ENCODE measurements around the gene HIC2. TPM values are rescaled to one million over a fixed set of nuclear protein-coding genes. Genes with fewer than 3 reads are reported as not detected.
"Not testable (repeated sequence)": the region's sequence is repeated elsewhere in the genome, so short reads cannot be mapped to it uniquely, and the experiment has no call there.

HIC2 gene
- total and polyA plus RNA-seq, 10 of the 15 experiments (the other 5 are each of a cell fraction or from before 2014, with no cell fraction given), result 0.11 to 5.0 (median 1.4) TPM

DNA sequence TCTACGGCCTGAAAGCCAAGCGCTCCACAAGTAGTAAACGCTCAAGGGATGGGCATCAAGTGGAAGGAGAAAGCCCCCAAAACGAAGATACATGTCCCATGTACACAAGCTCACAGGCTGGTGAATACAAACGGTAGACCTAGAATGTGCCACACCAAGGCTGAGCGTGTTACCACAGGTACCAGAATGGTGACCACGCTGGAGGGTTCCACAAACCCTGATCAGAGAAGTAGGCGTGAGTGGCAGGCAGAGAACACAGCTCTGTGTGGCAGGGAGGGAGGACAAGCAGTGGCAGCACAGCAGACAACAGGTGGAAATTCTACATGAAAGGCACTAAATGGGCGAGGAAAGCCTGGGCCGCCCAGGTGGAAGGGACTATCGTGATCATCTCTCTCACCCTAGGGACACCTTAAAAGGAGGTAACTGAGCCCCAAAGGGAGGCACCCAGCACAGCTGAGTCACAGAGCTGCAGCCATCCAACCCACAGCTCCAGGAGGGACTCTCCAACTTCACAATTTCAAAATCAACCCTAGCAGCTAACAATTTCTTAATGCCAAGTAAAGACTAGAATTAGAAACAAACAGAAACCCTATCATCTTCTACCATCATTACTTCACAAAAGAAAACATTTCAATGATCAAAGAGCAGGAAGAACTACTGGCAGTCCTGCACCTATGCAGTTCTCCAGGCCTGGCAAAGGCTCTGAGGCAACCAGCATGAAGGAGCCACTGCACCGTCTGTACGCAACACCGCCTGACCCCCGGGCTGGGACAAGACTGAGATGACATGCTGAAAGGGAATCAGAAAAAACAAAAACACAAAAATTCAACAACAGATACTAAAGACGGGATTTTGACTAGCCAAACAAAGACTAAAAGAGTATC, 82.7 kb downstream of the HIC2 start:
- H3K9me3 ChIP-seq (replicated peaks; ENCODE audit: control insufficient read depth, insufficient read depth, low read length); CTCF ChIA-PET; DNase-seq (ENCODE audit: low read depth, low spot score); H3K9ac ChIP-seq (ENCODE audit: control insufficient read depth, insufficient read depth, low read length); POLR2A ChIA-PET; H3K27me3 ChIP-seq (replicated peaks in 1 of 2; ENCODE audit: control insufficient read depth in 2 of 2, insufficient read depth in 2 of 2, low read length in 1 of 2); H3K4me1 ChIP-seq (ENCODE audit: control insufficient read depth, insufficient read depth, low read length); intact Hi-C loops (cut with micrococcal nuclease; ENCODE audit: unreplicated experiment); H2AFZ ChIP-seq (ENCODE audit: control insufficient read depth, low read depth, low read length); in situ Hi-C loops (cut with MboI); H3K79me2 ChIP-seq (ENCODE audit: control insufficient read depth, insufficient read depth, low read length); H3K4me2 ChIP-seq (ENCODE audit: control insufficient read depth, insufficient read depth); SMC1A ChIA-PET (ENCODE audit: uncharacterized antibody, unreplicated experiment); FAIRE-seq; H3K4me3 ChIP-seq; H3K36me3 ChIP-seq (ENCODE audit: control insufficient read depth in 2 of 2, insufficient read depth in 2 of 2, low read length in 1 of 2); RAD21 ChIA-PET (ENCODE audit: unreplicated experiment); H3K27ac ChIP-seq (ENCODE audit: control insufficient read depth, insufficient read depth); H4K20me1 ChIP-seq (ENCODE audit: control insufficient read depth, insufficient read depth): not testable (repeated sequence)
- no CpG with 5 or more reads among the region's 16 CpGs for WGBS (ENCODE audit: insufficient coverage, insufficient replicate concordance, low lambda C conversion rate, missing lambda C conversion rate)
- TSS peak; percentile 70 for BruUV-seq (replicated peaks)
- ATAC-seq, result peak; percentile 45

Small RNA genes within 50 kb of the gene (small RNA-seq; reads per million reads assigned to genes)
- not detected for gene RF00492
- gene RN7SKP63, result not detected

Other genes with a start within 250 kb of the HIC2 start
Only the 7 nearest of the 8 such genes appear.
- under 0.01 and 0.11 TPM in 2 replicates for gene RIMBP3B, start 33.6 kb upstream of the HIC2 start, total RNA-seq (2014; rRNA removed)
- gene RIMBP3B, start 33.6 kb upstream of the HIC2 start, total RNA-seq (2014; rRNA removed; fragmentation: Illumina TruSeq; extraction: Trizol), result 0.04 and 0.05 TPM in 2 replicates
- not detected in 2 replicates for gene RIMBP3B, start 33.6 kb upstream of the HIC2 start, total RNA-seq (2021)
- not detected in 2 replicates for gene RIMBP3B, start 33.6 kb upstream of the HIC2 start, polyA plus RNA-seq (2011; rRNA removed)
- gene RIMBP3B, start 33.6 kb upstream of the HIC2 start, polyA plus RNA-seq (2014; fragmentation: Illumina TruSeq; extraction: Trizol), result 0.04 TPM in 1 of 2 replicates, not detected in the other
- under 1 TPM in 1 of 2 experiments, not detected in 1; 0.02 TPM for gene RIMBP3B, start 33.6 kb upstream of the HIC2 start, polyA plus RNA-seq (2014; fragmentation: Nextera tagmentation; extraction: Ambion mirVana)
- 0.01 TPM in 2 replicates for gene RIMBP3B, start 33.6 kb upstream of the HIC2 start, polyA plus RNA-seq (2014; rRNA removed)
- under 1 TPM; 0.12 to 0.21 TPM for gene RIMBP3B, start 33.6 kb upstream of the HIC2 start, polyA plus RNA-seq (2016; fragmentation: Nextera tagmentation; extraction: Ambion mirVana)
- 1.1 and 1.9 TPM in 2 replicates for gene TMEM191C, start 50.0 kb downstream of the HIC2 start, total RNA-seq (2014; rRNA removed)
- 0.36 and 0.37 TPM in 2 replicates for gene TMEM191C, start 50.0 kb downstream of the HIC2 start, total RNA-seq (2014; rRNA removed; fragmentation: Illumina TruSeq; extraction: Trizol)
- gene TMEM191C, start 50.0 kb downstream of the HIC2 start, total RNA-seq (2021), result 1.3 and 1.4 TPM in 2 replicates
- 1.2 and 1.9 TPM in 2 replicates for gene TMEM191C, start 50.0 kb downstream of the HIC2 start, polyA plus RNA-seq (2011; rRNA removed)
- gene TMEM191C, start 50.0 kb downstream of the HIC2 start, polyA plus RNA-seq (2014; fragmentation: Illumina TruSeq; extraction: Trizol), result 0.25 and 0.26 TPM in 2 replicates
- gene TMEM191C, start 50.0 kb downstream of the HIC2 start, polyA plus RNA-seq (2014; fragmentation: Nextera tagmentation; extraction: Ambion mirVana), result under 1 TPM; 0.03 to 0.07 TPM
- gene TMEM191C, start 50.0 kb downstream of the HIC2 start, polyA plus RNA-seq (2014; rRNA removed), result 0.82 and 1.8 TPM in 2 replicates
- under 1 TPM; 0.13 to 0.51 TPM for gene TMEM191C, start 50.0 kb downstream of the HIC2 start, polyA plus RNA-seq (2016; fragmentation: Nextera tagmentation; extraction: Ambion mirVana)
- gene RIMBP3C, start 134.1 kb downstream of the HIC2 start, total RNA-seq (2014; rRNA removed), result 0.11 TPM in 2 replicates
- not detected in 2 replicates for gene RIMBP3C, start 134.1 kb downstream of the HIC2 start, total RNA-seq (2014; rRNA removed; fragmentation: Illumina TruSeq; extraction: Trizol)
- 0.23 and 0.24 TPM in 2 replicates for gene RIMBP3C, start 134.1 kb downstream of the HIC2 start, total RNA-seq (2021)
- gene RIMBP3C, start 134.1 kb downstream of the HIC2 start, polyA plus RNA-seq (2011; rRNA removed), result 0.03 TPM in 1 of 2 replicates, not detected in the other
- gene RIMBP3C, start 134.1 kb downstream of the HIC2 start, polyA plus RNA-seq (2014; fragmentation: Illumina TruSeq; extraction: Trizol), result 0.03 and 0.05 TPM in 2 replicates
- not detected for gene RIMBP3C, start 134.1 kb downstream of the HIC2 start, polyA plus RNA-seq (2014; fragmentation: Nextera tagmentation; extraction: Ambion mirVana)
- 0.01 TPM in 1 of 2 replicates, not detected in the other for gene RIMBP3C, start 134.1 kb downstream of the HIC2 start, polyA plus RNA-seq (2014; rRNA removed)
- under 1 TPM; 0.04 to 0.14 TPM for gene RIMBP3C, start 134.1 kb downstream of the HIC2 start, polyA plus RNA-seq (2016; fragmentation: Nextera tagmentation; extraction: Ambion mirVana)
- 55.7 and 59.2 TPM in 2 replicates for gene UBE2L3, start 150.3 kb downstream of the HIC2 start, total RNA-seq (2014; rRNA removed)
- 80.2 and 85.4 TPM in 2 replicates for gene UBE2L3, start 150.3 kb downstream of the HIC2 start, total RNA-seq (2014; rRNA removed; fragmentation: Illumina TruSeq; extraction: Trizol)
- gene UBE2L3, start 150.3 kb downstream of the HIC2 start, total RNA-seq (2021), result 52.2 and 56.3 TPM in 2 replicates
- 58.8 and 62.1 TPM in 2 replicates for gene UBE2L3, start 150.3 kb downstream of the HIC2 start, polyA plus RNA-seq (2011; rRNA removed)
- 141 and 156 TPM in 2 replicates for gene UBE2L3, start 150.3 kb downstream of the HIC2 start, polyA plus RNA-seq (2014; fragmentation: Illumina TruSeq; extraction: Trizol)
- 100 to 1,000 TPM; 149 to 168 TPM for gene UBE2L3, start 150.3 kb downstream of the HIC2 start, polyA plus RNA-seq (2014; fragmentation: Nextera tagmentation; extraction: Ambion mirVana)
- gene UBE2L3, start 150.3 kb downstream of the HIC2 start, polyA plus RNA-seq (2014; rRNA removed), result 68.6 and 73.3 TPM in 2 replicates
- gene UBE2L3, start 150.3 kb downstream of the HIC2 start, polyA plus RNA-seq (2016; fragmentation: Nextera tagmentation; extraction: Ambion mirVana), result 100 to 1,000 TPM; 141 to 148 TPM
- gene YDJC, start 212.7 kb downstream of the HIC2 start, total RNA-seq (2014; rRNA removed), result 64.1 and 75.4 TPM in 2 replicates
- 10.1 and 12.0 TPM in 2 replicates for gene YDJC, start 212.7 kb downstream of the HIC2 start, total RNA-seq (2014; rRNA removed; fragmentation: Illumina TruSeq; extraction: Trizol)
- gene YDJC, start 212.7 kb downstream of the HIC2 start, total RNA-seq (2021), result 55.7 and 58.4 TPM in 2 replicates
- gene YDJC, start 212.7 kb downstream of the HIC2 start, polyA plus RNA-seq (2011; rRNA removed), result 6.3 and 18.3 TPM in 2 replicates
- gene YDJC, start 212.7 kb downstream of the HIC2 start, polyA plus RNA-seq (2014; fragmentation: Illumina TruSeq; extraction: Trizol), result 2.1 and 8.4 TPM in 2 replicates
- gene YDJC, start 212.7 kb downstream of the HIC2 start, polyA plus RNA-seq (2014; fragmentation: Nextera tagmentation; extraction: Ambion mirVana), result 1 to 10 TPM in 1 of 2 experiments, under 1 TPM in 1; 1.00 to 4.4 TPM
- gene YDJC, start 212.7 kb downstream of the HIC2 start, polyA plus RNA-seq (2014; rRNA removed), result 72.1 and 83.6 TPM in 2 replicates
- 10 to 100 TPM; 68.5 to 77.6 TPM for gene YDJC, start 212.7 kb downstream of the HIC2 start, polyA plus RNA-seq (2016; fragmentation: Nextera tagmentation; extraction: Ambion mirVana)
- gene CCDC116, start 215.4 kb downstream of the HIC2 start, total RNA-seq (2014; rRNA removed), result 0.05 TPM in 1 of 2 replicates, not detected in the other
- not detected in 2 replicates for gene CCDC116, start 215.4 kb downstream of the HIC2 start, total RNA-seq (2014; rRNA removed; fragmentation: Illumina TruSeq; extraction: Trizol)
- gene CCDC116, start 215.4 kb downstream of the HIC2 start, total RNA-seq (2021), result 0.18 and 0.29 TPM in 2 replicates
- 0.04 TPM in 1 of 2 replicates, not detected in the other for gene CCDC116, start 215.4 kb downstream of the HIC2 start, polyA plus RNA-seq (2011; rRNA removed)
- gene CCDC116, start 215.4 kb downstream of the HIC2 start, polyA plus RNA-seq (2014; fragmentation: Illumina TruSeq; extraction: Trizol), result 0.04 TPM in 1 of 2 replicates, not detected in the other
- not detected for gene CCDC116, start 215.4 kb downstream of the HIC2 start, polyA plus RNA-seq (2014; fragmentation: Nextera tagmentation; extraction: Ambion mirVana)
- 0.04 and 0.32 TPM in 2 replicates for gene CCDC116, start 215.4 kb downstream of the HIC2 start, polyA plus RNA-seq (2014; rRNA removed)
- gene CCDC116, start 215.4 kb downstream of the HIC2 start, polyA plus RNA-seq (2016; fragmentation: Nextera tagmentation; extraction: Ambion mirVana), result not detected
- gene SDF2L1, start 224.9 kb downstream of the HIC2 start, total RNA-seq (2014; rRNA removed), result 70.2 and 109 TPM in 2 replicates
- gene SDF2L1, start 224.9 kb downstream of the HIC2 start, total RNA-seq (2014; rRNA removed; fragmentation: Illumina TruSeq; extraction: Trizol), result 12.9 and 17.1 TPM in 2 replicates
- gene SDF2L1, start 224.9 kb downstream of the HIC2 start, total RNA-seq (2021), result 81.4 and 90.1 TPM in 2 replicates
- 8.8 and 20.8 TPM in 2 replicates for gene SDF2L1, start 224.9 kb downstream of the HIC2 start, polyA plus RNA-seq (2011; rRNA removed)
- gene SDF2L1, start 224.9 kb downstream of the HIC2 start, polyA plus RNA-seq (2014; fragmentation: Illumina TruSeq; extraction: Trizol), result 0.33 and 3.9 TPM in 2 replicates
- gene SDF2L1, start 224.9 kb downstream of the HIC2 start, polyA plus RNA-seq (2014; fragmentation: Nextera tagmentation; extraction: Ambion mirVana), result 10 to 100 TPM in 1 of 2 experiments, 1 to 10 TPM in 1; 3.0 to 17.8 TPM
- 97.9 and 134 TPM in 2 replicates for gene SDF2L1, start 224.9 kb downstream of the HIC2 start, polyA plus RNA-seq (2014; rRNA removed)
- gene SDF2L1, start 224.9 kb downstream of the HIC2 start, polyA plus RNA-seq (2016; fragmentation: Nextera tagmentation; extraction: Ambion mirVana), result 100 to 1,000 TPM; 191 to 214 TPM

All from GM12878 (cell line).